Activated T-helper 17 cell treated with anti-CD3 and anti-CD28 coated beads, Interleukin-2, amount 50 U/mL, for 72 hours (primary cell): ENCODE results near the gene ADGRL2. TPM values are rescaled to one million over a fixed set of nuclear protein-coding genes. Genes with fewer than 3 reads are reported as not detected.

Experiments used
- ATAC-seq: fragments of 150-1000 bp; cut with Tn5 transposase; replicated peaks from 2 replicates; pipeline ENCODE4 v1.10.0; 2021; ENCODE audit warnings: mild to moderate bottlenecking, moderate library complexity
- H3K27ac Mint-ChIP-seq: one replicate; pipeline ENCODE4 v1.8.0; 2022; ENCODE audit warnings: mixed read lengths
- H3K27me3 Mint-ChIP-seq: one replicate; pipeline ENCODE4 v1.8.0; 2022; ENCODE audit warnings: mixed read lengths
- H3K36me3 Mint-ChIP-seq: one replicate; pipeline ENCODE4 v1.8.0; 2022; ENCODE audit warnings: low read depth, mild to moderate bottlenecking, mixed read lengths
- H3K4me1 Mint-ChIP-seq: one replicate; pipeline ENCODE4 v1.8.0; 2022; ENCODE audit warnings: mixed read lengths
- H3K4me3 Mint-ChIP-seq: one replicate; pipeline ENCODE4 v1.8.0; 2022; ENCODE audit warnings: mild to moderate bottlenecking, mixed read lengths
- H3K9me3 Mint-ChIP-seq: one replicate; pipeline ENCODE4 v1.8.0; 2022; ENCODE audit warnings: mixed read lengths
- total RNA-seq, 2 donors: library from RNA; stranded (reverse); gene quantifications; one replicate each; pipeline ENCODE4 v1.2.3, GENCODE V29; 2022

Gene ADGRL2
- total RNA-seq, 2 donors from 2014 or later = not detected

- Mint-ChIP-seq H3K27me3 (no peaks in the 10 kb centered on the region), H3K36me3 (no peaks in the 10 kb centered on the region), H3K9me3 (peaks cover 4% of the 10 kb centered on the region), H3K27ac (no peak overlapping the region), H3K4me1 (no peaks in the 10 kb centered on the region), H3K4me3 (no peak overlapping the region)
- ATAC-seq = no peak
Measured at GRCh38 chr1:81936853-81937252, 136.1 kb downstream of the ADGRL2 start.

GRCh38 chr1:81937791-81938450, 137.2 kb downstream of the ADGRL2 start:
- ATAC-seq = no peak
- Mint-ChIP-seq H3K27me3 (no peaks in the 10 kb centered on the region), H3K36me3 (no peaks in the 10 kb centered on the region), H3K9me3 (peaks cover 4% of the 10 kb centered on the region), H3K4me3 (no peak overlapping the region), H3K27ac (no peak overlapping the region), H3K4me1 (no peaks in the 10 kb centered on the region)

DNA sequence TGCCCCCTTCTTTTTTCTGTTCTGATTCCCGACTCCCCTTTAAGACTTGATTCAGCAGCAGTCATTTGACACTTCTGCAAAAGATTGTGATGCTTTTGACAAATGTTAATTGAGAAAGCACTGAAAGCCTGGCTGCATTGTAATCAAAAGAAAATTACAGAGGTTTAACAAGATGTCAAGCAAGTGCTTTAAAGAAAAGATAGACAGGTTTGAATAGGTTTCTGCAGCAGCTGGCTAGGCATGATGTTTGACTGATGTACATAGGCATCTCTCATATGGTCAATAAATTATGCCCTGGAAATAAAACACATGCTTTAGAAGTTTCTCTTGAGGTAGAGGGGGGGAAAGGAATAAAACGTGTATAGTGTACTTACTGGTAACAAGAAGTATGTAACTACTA, 147.8 kb downstream of the ADGRL2 start:
- Mint-ChIP-seq H3K9me3 (no peaks in the 10 kb centered on the region), H3K27ac (no peak overlapping the region), H3K36me3 (no peaks in the 10 kb centered on the region), H3K4me3 (no peak overlapping the region), H3K4me1 (no peaks in the 10 kb centered on the region), H3K27me3 (no peaks in the 10 kb centered on the region)
- ATAC-seq = no peak

- Mint-ChIP-seq H3K4me1 (no peaks in the 10 kb centered on the region), H3K27me3 (no peaks in the 10 kb centered on the region), H3K36me3 (no peaks in the 10 kb centered on the region)
Measured at GRCh38 chr1:81949421-81949820, 148.7 kb downstream of the ADGRL2 start.

DNA sequence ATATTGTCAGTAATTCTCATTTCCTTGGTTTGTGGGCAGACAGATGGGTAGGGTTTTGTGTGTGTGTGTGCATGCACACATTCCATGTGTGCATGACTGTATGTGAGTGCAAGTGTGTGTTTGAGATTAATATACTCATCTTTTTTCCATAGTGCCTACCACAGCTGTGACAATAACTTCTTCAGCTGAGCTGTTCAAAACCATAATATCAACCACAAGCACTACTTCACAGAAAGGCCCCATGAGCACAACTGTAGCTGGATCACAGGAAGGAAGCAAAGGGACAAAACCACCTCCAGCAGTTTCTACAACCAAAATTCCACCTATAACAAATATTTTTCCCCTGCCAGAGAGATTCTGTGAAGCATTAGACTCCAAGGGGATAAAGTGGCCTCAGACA, 149.3 kb downstream of the ADGRL2 start:
- ATAC-seq = no peak
- Mint-ChIP-seq H3K27me3 (no peaks in the 10 kb centered on the region), H3K4me1 (no peaks in the 10 kb centered on the region)

More at GRCh38 chr1:81949421-81949820, 148.7 kb downstream of the ADGRL2 start:
- no peak overlapping the region for H3K4me3 Mint-ChIP-seq
- no peak overlapping the region for H3K27ac Mint-ChIP-seq
- no peaks in the 10 kb centered on the region for H3K9me3 Mint-ChIP-seq
- ATAC-seq = no peak

GRCh38 chr1:81950591-81951244, 150.0 kb downstream of the ADGRL2 start:
- Mint-ChIP-seq H3K36me3 (no peaks in the 10 kb centered on the region), H3K4me3 (no peak overlapping the region), H3K4me1 (no peaks in the 10 kb centered on the region), H3K9me3 (no peaks in the 10 kb centered on the region), H3K27me3 (no peaks in the 10 kb centered on the region), H3K27ac (no peak overlapping the region)
- no peak for ATAC-seq

More for the DNA sequence above, 149.3 kb downstream of the ADGRL2 start:
- Mint-ChIP-seq H3K36me3 (no peaks in the 10 kb centered on the region), H3K4me3 (no peak overlapping the region), H3K9me3 (no peaks in the 10 kb centered on the region), H3K27ac (no peak overlapping the region)

GRCh38 chr1:81954534-81955020, 153.8 kb downstream of the ADGRL2 start:
- Mint-ChIP-seq H3K36me3 (no peaks in the 10 kb centered on the region), H3K4me1 (no peaks in the 10 kb centered on the region), H3K4me3 (no peak overlapping the region), H3K9me3 (no peaks in the 10 kb centered on the region), H3K27me3 (no peaks in the 10 kb centered on the region), H3K27ac (no peak overlapping the region)
- ATAC-seq = no peak

DNA sequence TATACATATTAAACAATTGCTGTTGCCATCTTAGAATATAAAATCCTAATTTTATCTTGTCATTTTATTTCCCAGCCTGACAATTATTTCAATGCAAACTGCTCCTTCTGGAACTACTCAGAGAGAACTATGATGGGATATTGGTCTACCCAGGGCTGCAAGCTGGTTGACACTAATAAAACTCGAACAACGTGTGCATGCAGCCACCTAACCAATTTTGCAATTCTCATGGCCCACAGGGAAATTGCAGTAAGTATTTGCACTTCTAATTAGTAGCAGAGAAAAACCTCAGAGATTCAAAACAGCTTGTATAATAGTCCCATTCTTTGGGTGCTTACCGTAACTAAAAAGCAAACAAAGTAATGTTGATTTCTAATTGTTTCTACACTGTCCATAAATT, 167.2 kb downstream of the ADGRL2 start:
- ATAC-seq = no peak
- no peaks in the 10 kb centered on the region for H3K9me3 Mint-ChIP-seq
- H3K4me3 Mint-ChIP-seq = no peak overlapping the region
- H3K27ac Mint-ChIP-seq = no peak overlapping the region
- no peaks in the 10 kb centered on the region for H3K4me1 Mint-ChIP-seq
- no peaks in the 10 kb centered on the region for H3K27me3 Mint-ChIP-seq
- H3K36me3 Mint-ChIP-seq = no peaks in the 10 kb centered on the region

- H3K36me3 Mint-ChIP-seq = no peaks in the 10 kb centered on the region
- no peak overlapping the region for H3K27ac Mint-ChIP-seq
- no peak overlapping the region for H3K4me3 Mint-ChIP-seq
Measured at GRCh38 chr1:81970416-81970815, 169.7 kb downstream of the ADGRL2 start.

GRCh38 chr1:81974222-81974841, 173.6 kb downstream of the ADGRL2 start:
- Mint-ChIP-seq H3K9me3 (no peaks in the 10 kb centered on the region), H3K4me3 (no peak overlapping the region), H3K27me3 (no peaks in the 10 kb centered on the region), H3K36me3 (no peaks in the 10 kb centered on the region), H3K27ac (no peak overlapping the region), H3K4me1 (no peaks in the 10 kb centered on the region)
- ATAC-seq = no peak

More at GRCh38 chr1:81970416-81970815, 169.7 kb downstream of the ADGRL2 start:
- H3K9me3 Mint-ChIP-seq = no peaks in the 10 kb centered on the region
- no peaks in the 10 kb centered on the region for H3K4me1 Mint-ChIP-seq
- no peak for ATAC-seq
- no peaks in the 10 kb centered on the region for H3K27me3 Mint-ChIP-seq

DNA sequence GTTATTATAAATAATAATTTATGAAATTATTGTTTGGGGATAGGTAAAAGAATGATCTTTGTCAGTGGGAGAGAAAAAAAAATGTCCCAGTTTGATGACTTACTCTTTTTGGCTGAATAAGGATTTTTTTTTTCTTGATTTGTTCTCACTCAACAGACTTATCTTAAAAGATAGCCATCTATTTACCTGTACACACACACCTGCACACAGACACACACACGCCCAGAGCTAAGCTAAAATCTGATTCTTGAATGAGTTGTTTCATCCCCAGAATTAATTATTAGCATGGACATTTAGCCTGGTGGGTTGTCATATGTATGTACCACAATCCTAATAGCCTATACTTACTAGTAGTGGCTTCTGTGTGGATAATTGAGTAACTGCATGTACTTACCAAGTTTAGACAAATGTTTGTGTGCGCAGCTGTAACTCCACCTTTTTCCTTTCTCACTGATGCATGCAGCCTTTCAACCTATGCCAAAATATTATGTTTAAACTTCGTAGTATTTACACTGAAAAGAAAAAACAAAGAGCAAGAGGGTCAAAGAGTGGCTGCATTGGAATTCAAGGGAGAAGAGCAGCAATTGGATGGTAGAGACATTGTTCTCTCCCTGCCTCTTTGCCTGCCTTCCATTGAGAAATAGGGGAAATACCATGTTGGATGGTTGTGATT, 174.3 kb downstream of the ADGRL2 start:
- H3K4me1 Mint-ChIP-seq = no peaks in the 10 kb centered on the region
- H3K27ac Mint-ChIP-seq = no peak overlapping the region
- ATAC-seq = no peak
- H3K4me3 Mint-ChIP-seq = no peak overlapping the region
- no peaks in the 10 kb centered on the region for H3K27me3 Mint-ChIP-seq
- H3K36me3 Mint-ChIP-seq = no peaks in the 10 kb centered on the region
- no peaks in the 10 kb centered on the region for H3K9me3 Mint-ChIP-seq

DNA sequence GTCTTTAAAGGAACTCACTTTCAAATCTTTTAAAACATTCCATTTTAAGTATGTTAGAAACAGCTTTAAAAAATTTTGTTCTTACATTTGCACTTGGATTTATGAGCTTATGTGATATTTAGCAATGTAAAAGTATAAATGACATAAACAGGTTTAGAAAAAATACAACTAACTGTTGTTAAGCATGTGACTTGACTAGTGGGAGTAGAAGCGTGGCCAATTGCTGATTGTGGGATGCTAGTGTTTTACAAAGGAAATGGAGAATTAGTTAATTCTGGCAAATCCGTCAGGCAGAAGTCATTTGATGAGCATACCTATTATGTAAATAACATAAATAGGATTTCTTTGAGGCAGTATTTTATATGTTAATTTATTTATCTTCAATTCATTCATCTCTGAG, 175.8 kb downstream of the ADGRL2 start:
- Mint-ChIP-seq H3K27ac (no peak overlapping the region), H3K4me1 (no peaks in the 10 kb centered on the region), H3K27me3 (no peaks in the 10 kb centered on the region), H3K9me3 (no peaks in the 10 kb centered on the region), H3K36me3 (no peaks in the 10 kb centered on the region), H3K4me3 (no peak overlapping the region)
- no peak for ATAC-seq

GRCh38 chr1:81978945-81979344, 178.2 kb downstream of the ADGRL2 start:
- Mint-ChIP-seq H3K27ac (no peak overlapping the region), H3K4me3 (no peak overlapping the region), H3K27me3 (no peaks in the 10 kb centered on the region), H3K36me3 (no peaks in the 10 kb centered on the region), H3K4me1 (no peaks in the 10 kb centered on the region), H3K9me3 (no peaks in the 10 kb centered on the region)
- no peak for ATAC-seq

DNA sequence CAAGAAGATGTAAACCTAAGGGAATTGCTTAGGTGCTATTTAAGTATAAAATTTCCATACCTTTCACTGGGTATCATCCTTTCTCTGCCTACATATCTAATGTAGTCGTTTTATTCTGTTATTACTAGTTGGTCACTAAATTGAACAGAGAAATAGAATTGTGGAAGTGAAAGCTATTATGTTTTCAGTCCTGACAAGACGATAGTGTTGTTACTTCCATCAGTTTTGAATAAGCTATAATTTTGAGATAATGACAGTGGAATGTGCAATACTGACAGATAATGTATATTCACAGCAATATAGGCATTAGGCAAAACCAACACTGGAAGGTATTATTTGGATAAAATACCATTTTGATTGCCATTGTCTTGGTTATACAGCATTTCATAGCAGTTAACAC, 181.8 kb downstream of the ADGRL2 start:
- Mint-ChIP-seq H3K4me3 (no peak overlapping the region), H3K4me1 (no peaks in the 10 kb centered on the region), H3K27me3 (no peaks in the 10 kb centered on the region), H3K36me3 (no peaks in the 10 kb centered on the region), H3K9me3 (no peaks in the 10 kb centered on the region), H3K27ac (no peak overlapping the region)
- no peak for ATAC-seq
